Measurements from ENCODE around the gene PTPN6.

Gene PTPN6

GRCh38 chr12:6961695-6962284, 10.6 kb downstream of the PTPN6 start:
- peak overlapping the region; percentile 44 for H3K4me3 ChIP-seq (ENCODE audit: low read depth, low read length)
- TF ChIP-seq CTCF (conservative IDR thresholded peaks at IDR 0.05; ENCODE audit: low read depth, low read length), result peak; percentile 72
- peak; percentile 80 for DNase-seq (ENCODE audit: low read depth)

- no peak for TF ChIP-seq CTCF (conservative IDR thresholded peaks at IDR 0.05; ENCODE audit: low read depth, low read length)
- no peak for DNase-seq (ENCODE audit: low read depth)
- H3K4me3 ChIP-seq (ENCODE audit: low read depth, low read length), result no peak overlapping the region
Measured at GRCh38 chr12:6962285-6963015, 11.3 kb downstream of the PTPN6 start.

- no peak overlapping the region for H3K4me3 ChIP-seq (ENCODE audit: low read depth, low read length)
- no peak for TF ChIP-seq CTCF (conservative IDR thresholded peaks at IDR 0.05; ENCODE audit: low read depth, low read length)
- no peak for DNase-seq (ENCODE audit: low read depth)
Measured at GRCh38 chr12:6963016-6963731, 12.0 kb downstream of the PTPN6 start.

GRCh38 chr12:6963791-6964413, 12.7 kb downstream of the PTPN6 start:
- DNase-seq (ENCODE audit: low read depth), result no peak
- no peak for TF ChIP-seq CTCF (conservative IDR thresholded peaks at IDR 0.05; ENCODE audit: low read depth, low read length)
- no peak overlapping the region for H3K4me3 ChIP-seq (ENCODE audit: low read depth, low read length)

- no peak for TF ChIP-seq CTCF (conservative IDR thresholded peaks at IDR 0.05; ENCODE audit: low read depth, low read length)
- DNase-seq (ENCODE audit: low read depth), result no peak
- no peak overlapping the region for H3K4me3 ChIP-seq (ENCODE audit: low read depth, low read length)
Measured at GRCh38 chr12:6964605-6965025, 13.5 kb downstream of the PTPN6 start.

- DNase-seq (ENCODE audit: low read depth), result peak; percentile 95
- H3K4me3 ChIP-seq (ENCODE audit: low read depth, low read length), result no peak overlapping the region
- peak; percentile 94 for TF ChIP-seq CTCF (conservative IDR thresholded peaks at IDR 0.05; ENCODE audit: low read depth, low read length)
Measured at GRCh38 chr12:6965026-6965661, 14.0 kb downstream of the PTPN6 start.

All from choroid plexus epithelial cell (primary cell).